OCI-LY1 (cell line): ENCODE results near the gene CDKN2A.

Source experiments
- H2AFZ ChIP-seq: fragments of 200-600 bp; sonication (generic), shearing (Covaris generic); 2 replicates; pipeline ENCODE4 v1.6.0; 2014; ENCODE audit warnings: antibody characterized with exemption, mild to moderate bottlenecking, low read length
- H3F3A ChIP-seq: fragments of 200-600 bp; sonication (generic), shearing (Covaris generic); 2 replicates; pipeline ENCODE4 v1.6.0; 2014; ENCODE audit warnings: mild to moderate bottlenecking, antibody characterized with exemption, low read length, moderate library complexity; ENCODE audit not compliant: insufficient read depth
- H3K27ac ChIP-seq: fragments of 200-600 bp; sonication (generic); 2 replicates; pipeline ENCODE4 v1.5.1; 2014; ENCODE audit warnings: low read length, mixed run types, mild to moderate bottlenecking, low read depth; ENCODE audit not compliant: poor library complexity, severe bottlenecking
- H3K27me3 ChIP-seq: fragments of 200-600 bp; sonication (generic); 2 replicates; pipeline ENCODE4 v1.6.0; 2014; ENCODE audit warnings: antibody characterized with exemption, mild to moderate bottlenecking, low read length, moderate library complexity; ENCODE audit not compliant: insufficient read depth
- H3K36me3 ChIP-seq: fragments of 200-600 bp; sonication (generic); 2 replicates; pipeline ENCODE4 v1.6.1; 2014; ENCODE audit warnings: mild to moderate bottlenecking, antibody characterized with exemption, low read length, moderate library complexity, mixed read lengths; ENCODE audit not compliant: insufficient read depth
- H3K4me1 ChIP-seq: fragments of 200-600 bp; sonication (generic); 2 replicates; pipeline ENCODE4 v1.5.1; 2014; ENCODE audit warnings: mild to moderate bottlenecking, low read length, moderate library complexity; ENCODE audit not compliant: insufficient read depth, severe bottlenecking
- H3K4me2 ChIP-seq: fragments of 200-600 bp; sonication (generic), shearing (Covaris generic); 2 replicates; pipeline ENCODE4 v1.6.1; 2014; ENCODE audit warnings: low read length
- H3K4me3 ChIP-seq: fragments of 200-600 bp; sonication (generic); 2 replicates; pipeline ENCODE4 v1.5.1; 2014; ENCODE audit warnings: low read length, low read depth, mild to moderate bottlenecking, mixed read lengths; ENCODE audit not compliant: poor library complexity, severe bottlenecking
- H3K79me2 ChIP-seq: fragments of 200-600 bp; shearing (Covaris generic); 2 replicates; pipeline ENCODE4 v1.6.1; 2016; ENCODE audit warnings: mixed run types, low read length, mixed read lengths; ENCODE audit not compliant: insufficient read depth
- H3K9ac ChIP-seq: fragments of 200-600 bp; sonication (generic), shearing (Covaris generic); 2 replicates; pipeline ENCODE4 v1.6.1; 2014; ENCODE audit warnings: mild to moderate bottlenecking, low read length, mixed read lengths
- H3K9me2 ChIP-seq: fragments of 200-600 bp; sonication (generic), shearing (Covaris generic); 2 replicates; pipeline ENCODE4 v1.6.1; 2014; ENCODE audit warnings: low read depth, mild to moderate bottlenecking, low read length, mixed read lengths
- H3K9me3 ChIP-seq: fragments of 200-600 bp; shearing (Covaris generic); 2 replicates; pipeline ENCODE4 v1.6.1; 2014; ENCODE audit warnings: low read length, mixed read lengths
- H4K20me1 ChIP-seq: fragments of 200-600 bp; sonication (generic), shearing (Covaris generic); 2 replicates; pipeline ENCODE4 v1.6.0; 2016; ENCODE audit warnings: mild to moderate bottlenecking, low read length; ENCODE audit not compliant: insufficient read depth
- CTCF ChIP-seq: fragments of 200-600 bp; sonication (generic), shearing (Covaris generic); IDR thresholded peaks from 2 replicates; pipeline ENCODE4 v1.5.1; 2017; ENCODE audit warnings: mild to moderate bottlenecking, antibody characterized with exemption, low read length, moderate library complexity, mixed read lengths
- EZH2 ChIP-seq: fragments of 200-600 bp; sonication (generic), shearing (Covaris generic); IDR thresholded peaks from 2 replicates; pipeline ENCODE4 v1.8.0; 2017; ENCODE audit warnings: borderline replicate concordance, mixed run types, mild to moderate bottlenecking, antibody characterized with exemption, low read length, moderate library complexity, mixed read lengths

The CDKN2A gene

DNA sequence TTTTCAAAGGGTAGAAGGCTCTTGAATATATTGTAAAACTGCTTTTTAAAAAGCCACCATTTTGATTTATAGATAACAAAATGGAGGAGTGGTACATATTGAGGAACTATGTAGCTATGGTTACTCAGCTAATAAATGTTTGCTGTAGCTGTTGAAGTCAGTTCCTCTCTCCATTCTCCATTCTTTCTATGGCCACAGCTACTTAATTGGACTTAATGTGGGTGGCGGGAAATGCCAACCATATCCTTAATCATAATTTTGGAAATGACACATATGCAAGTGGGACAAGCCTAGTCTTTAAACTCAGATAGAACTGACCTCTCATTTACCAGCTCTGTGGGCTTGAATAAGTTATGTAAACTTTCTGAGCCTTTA lies 10.6 kb downstream of the CDKN2A start:
- peaks cover 84% of the 10 kb centered on the region for H3K79me2 ChIP-seq
- H3K36me3 ChIP-seq = peaks cover 13% of the 10 kb centered on the region; the same call in 1 of the 2 replicates
- 0 out of 2 replicates have a peak, but pooled peaks cover 4% of the 10 kb centered on the region for H3F3A ChIP-seq
- no peaks in the 10 kb centered on the region for H3K9me3 ChIP-seq
- H3K27ac ChIP-seq = peak overlapping the region; percentile 38
- H4K20me1 ChIP-seq = no peaks in the 10 kb centered on the region
- H3K4me1 ChIP-seq = peaks cover 67% of the 10 kb centered on the region
- H2AFZ ChIP-seq = no peak overlapping the region
- no peak overlapping the region for H3K4me2 ChIP-seq
- H3K27me3 ChIP-seq = no peaks in the 10 kb centered on the region
- H3K9ac ChIP-seq = no peak overlapping the region
- no peaks in the 10 kb centered on the region for H3K9me2 ChIP-seq
- H3K4me3 ChIP-seq = no peak overlapping the region
- no peak for TF ChIP-seq EZH2
- TF ChIP-seq CTCF = no peak

- peaks cover 82% of the 10 kb centered on the region for H3K79me2 ChIP-seq
- TF ChIP-seq CTCF (no peak), EZH2 (no peak)
- H3K27ac ChIP-seq = no peak overlapping the region
Measured at GRCh38 chr9:21982861-21983560, 11.2 kb downstream of the CDKN2A start.

DNA sequence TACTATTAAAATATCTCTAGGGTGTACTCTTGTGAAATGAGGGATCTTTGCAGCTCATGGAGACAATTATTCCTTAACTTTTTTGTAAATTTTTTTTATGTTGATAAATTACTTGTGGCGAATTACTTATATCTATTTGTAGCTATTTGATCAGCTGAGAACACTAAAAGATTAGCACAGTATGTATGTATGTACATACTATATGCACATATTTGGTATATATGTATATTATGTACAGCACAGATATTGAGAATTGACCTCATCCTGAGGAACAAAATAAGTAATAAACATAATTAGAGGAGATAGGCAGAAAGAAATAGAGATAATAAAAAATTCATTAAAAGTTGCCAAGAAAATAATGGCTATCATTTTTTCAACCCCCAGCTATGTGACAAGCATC lies 11.8 kb downstream of the CDKN2A start:
- H3K79me2 ChIP-seq = peaks cover 80% of the 10 kb centered on the region

More at GRCh38 chr9:21982861-21983560, 11.2 kb downstream of the CDKN2A start:
- Histone ChIP-seq H3K9me3 (no peaks in the 10 kb centered on the region), H2AFZ (no peak overlapping the region), H3K4me1 (peaks cover 63% of the 10 kb centered on the region), H3K9ac (no peak overlapping the region), H3K9me2 (no peaks in the 10 kb centered on the region), H4K20me1 (no peaks in the 10 kb centered on the region), H3K27me3 (no peaks in the 10 kb centered on the region), H3K4me3 (no peak overlapping the region), H3F3A (0 out of 2 replicates have a peak, but pooled peaks cover 2% of the 10 kb centered on the region), H3K4me2 (no peak overlapping the region), H3K36me3 (peaks cover 9% of the 10 kb centered on the region; the same call in 1 of the 2 replicates)

More for the DNA sequence above, 11.8 kb downstream of the CDKN2A start:
- Histone ChIP-seq H4K20me1 (no peaks in the 10 kb centered on the region), H3K36me3 (peaks cover 9% of the 10 kb centered on the region; the same call in 1 of the 2 replicates), H2AFZ (no peak overlapping the region), H3K4me2 (no peak overlapping the region), H3K9ac (no peak overlapping the region), H3K4me1 (peaks cover 57% of the 10 kb centered on the region), H3K9me3 (no peaks in the 10 kb centered on the region), H3F3A (no peaks in the 10 kb centered on the region), H3K27ac (no peak overlapping the region), H3K27me3 (no peaks in the 10 kb centered on the region), H3K4me3 (no peak overlapping the region), H3K9me2 (no peaks in the 10 kb centered on the region)
- TF ChIP-seq CTCF = no peak
- no peak for TF ChIP-seq EZH2
